Small intestine (tissue), 7 donors: Measurements from ENCODE around the gene EIF4B. TPM values are rescaled to one million over a fixed set of nuclear protein-coding genes. Genes with fewer than 3 reads are reported as not detected.

Source experiments
- DNase-seq, 2 donors: peaks; one replicate each; pipeline versions ENCODE4 v3.0.0 to v3.0.0-alpha.2; 2013
- FAIRE-seq: peaks from 2 replicates; lab custom pipeline; 2012; peaks lifted over from hg19 to GRCh38; lab: Jason Lieb, UNC
- H3K27ac ChIP-seq, 3 donors: one replicate each; pipeline ENCODE4 v1.5.1; 2013; ENCODE audit warnings: low read length in 2 of 3, mild to moderate bottlenecking in 2 of 3, control low read depth in 1 of 3, inconsistent platforms in 1 of 3, low read depth in 1 of 3, moderate library complexity in 1 of 3
- H3K27me3 ChIP-seq, 3 donors: one replicate each; pipeline ENCODE4 v1.6.1; 2013; ENCODE audit warnings: low read length in 3 of 3, inconsistent platforms in 1 of 3; ENCODE audit not compliant: control insufficient read depth in 3 of 3, insufficient read depth in 3 of 3
- H3K36me3 ChIP-seq, 3 donors: one replicate each; pipeline ENCODE4 v1.6.1; 2013; ENCODE audit warnings: low read length in 3 of 3, inconsistent platforms in 1 of 3, low read depth in 1 of 3, mild to moderate bottlenecking in 1 of 3, moderate library complexity in 1 of 3; ENCODE audit not compliant: control insufficient read depth in 3 of 3, insufficient read depth in 2 of 3
- H3K4me1 ChIP-seq, 3 donors: one replicate each; pipeline ENCODE4 v1.6.1; 2013; ENCODE audit warnings: low read length in 2 of 3, inconsistent platforms in 1 of 3, low read depth in 1 of 3, mild to moderate bottlenecking in 1 of 3, moderate library complexity in 1 of 3; ENCODE audit not compliant: control insufficient read depth in 3 of 3, insufficient read depth in 2 of 3
- H3K4me3 ChIP-seq, 3 donors: one replicate each; pipeline ENCODE4 v1.5.1; 2013; ENCODE audit warnings: low read length in 3 of 3, control low read depth in 1 of 3, inconsistent platforms in 1 of 3, low read depth in 1 of 3, mild to moderate bottlenecking in 1 of 3, moderate library complexity in 1 of 3
- H3K9me3 ChIP-seq, 2 donors: one replicate each; pipeline ENCODE4 v1.6.1; 2013; ENCODE audit warnings: low read depth in 1 of 2, low read length in 1 of 2; ENCODE audit not compliant: control insufficient read depth in 2 of 2, insufficient read depth in 1 of 2
- WGBS, 3 donors: extraction: QIAGEN DNeasy Blood & Tissue Kit; methylation state at CpG; one replicate each; pipeline ENCODE4 v1.1.7; 2013; 5-methylcytosine and 5-hydroxymethylcytosine counted together
- polyA plus RNA-seq, 4 donors: library from polyadenylated mRNA; stranded (reverse) in 3 of 4; unstranded in 1 of 4; fragments of 200-250 nt in 3 of 4; fragments of 120-200 nt in 1 of 4; gene quantifications; one replicate each; pipeline versions ENCODE4 v1.2.1 to v1.2.3, GENCODE V29; 2013
- donor health status: healthy with polysubstance abuse.
- donor health status: control.
- donor health status: control.
- donor health status: Bipolar disorder and iron deficiency.
- donor health status: healthy.

EIF4B gene
- polyA plus RNA-seq, 4 donors = 160 to 422 (median 206) TPM

DNA sequence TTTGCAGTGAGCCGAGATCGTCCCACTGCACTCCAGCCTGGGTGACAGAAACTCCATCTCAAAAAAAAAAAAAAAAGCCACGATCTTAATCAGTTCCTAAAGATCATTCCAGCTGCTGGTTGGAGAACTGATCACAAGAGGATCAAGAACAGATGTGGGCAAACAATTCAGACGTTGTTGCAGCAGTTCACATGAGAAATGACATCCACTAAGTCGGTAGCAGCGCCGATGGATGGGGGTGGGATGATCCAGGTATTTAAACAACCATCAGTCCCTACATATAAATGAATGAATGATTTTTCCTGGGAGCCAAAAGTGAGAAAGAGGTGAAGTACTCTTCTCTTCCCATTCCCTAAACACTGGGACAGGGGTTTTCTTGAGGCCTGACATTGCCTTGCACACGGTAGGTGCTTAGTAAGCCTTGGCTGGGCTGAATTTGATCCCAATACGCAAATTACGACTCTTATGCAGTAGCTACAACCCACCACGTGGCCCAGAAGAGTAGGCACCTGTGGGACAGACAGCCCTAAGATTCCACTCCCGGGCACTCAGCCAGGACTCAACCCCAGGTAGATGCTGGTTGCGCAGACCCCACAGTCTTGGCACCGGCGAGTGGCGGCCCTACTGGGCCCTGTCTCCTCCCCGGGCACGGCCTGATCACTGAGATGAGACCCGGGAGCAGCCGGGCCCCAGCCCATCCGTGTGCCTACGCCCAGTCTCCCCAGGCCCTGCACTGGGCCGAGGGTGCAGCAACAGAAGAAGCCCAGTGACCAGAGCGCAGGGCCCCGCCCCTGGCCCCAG, 72.4 kb downstream of the EIF4B start:
- peaks cover 4 to 40% (median 5%) of the 10 kb centered on the region in 3 donors for H3K36me3 ChIP-seq
- FAIRE-seq (no peak), DNase-seq (no peak)
- peak overlapping the region; percentile 53 to 76 (median 66) for H3K4me3 ChIP-seq
- H3K27ac ChIP-seq = peak overlapping the region; percentile 24 to 81 (median 67)
- no peaks in the 10 kb centered on the region for H3K27me3 ChIP-seq
- H3K4me1 ChIP-seq = peaks cover 0 to 5% (median 0%) of the 10 kb centered on the region in 3 donors
- WGBS, 3 donors = 17 to 21% (median 20%) methylated on average over 22 to 25 of the region's 25 CpGs
- H3K9me3 ChIP-seq = no peaks in the 10 kb centered on the region

GRCh38 chr12:53079226-53080117, 73.2 kb downstream of the EIF4B start, which contains the start of gene SPRYD3:
Gene SPRYD3 (minus strand): TSS chr12:53079390. CDS start chr12:53079333, 57 bp downstream.
- Histone ChIP-seq H3K27me3 (no peaks in the 10 kb centered on the region), H3K9me3 (peaks cover 0 to 2% of the 10 kb centered on the region in 2 donors), H3K4me1 (peaks cover 0 to 5% (median 0%) of the 10 kb centered on the region in 3 donors), H3K36me3 (peaks cover 2 to 32% (median 2%) of the 10 kb centered on the region in 3 donors), H3K4me3 (peak within 1 kb of the TSS; percentile 53 to 76 (median 66)), H3K27ac (peak within 1 kb of the TSS; percentile 88 to 92 (median 91))
- 1 to 2% (median 2%) methylated on average over 43 to 67 of the region's 67 CpGs for WGBS, 3 donors
- peak; percentile 98 to 99 for DNase-seq
- FAIRE-seq = no peak

- H3K27me3 ChIP-seq = no peaks in the 10 kb centered on the region
- H3K9me3 ChIP-seq = peaks cover 0 to 4% of the 10 kb centered on the region in 2 donors
- no peak for FAIRE-seq
- H3K36me3 ChIP-seq = peaks cover 0 to 3% (median 0%) of the 10 kb centered on the region in 3 donors
- WGBS, 3 donors = 28 to 54% (median 41%) methylated on average over 2 of the region's 2 CpGs
- H3K27ac ChIP-seq = no peak overlapping the region
- no peak for DNase-seq
- H3K4me1 ChIP-seq = peaks cover 0 to 5% (median 0%) of the 10 kb centered on the region in 3 donors
- no peak overlapping the region for H3K4me3 ChIP-seq
These were observed 76.5 kb downstream of the EIF4B start for GRCh38 chr12:53082637-53083175.

DNA sequence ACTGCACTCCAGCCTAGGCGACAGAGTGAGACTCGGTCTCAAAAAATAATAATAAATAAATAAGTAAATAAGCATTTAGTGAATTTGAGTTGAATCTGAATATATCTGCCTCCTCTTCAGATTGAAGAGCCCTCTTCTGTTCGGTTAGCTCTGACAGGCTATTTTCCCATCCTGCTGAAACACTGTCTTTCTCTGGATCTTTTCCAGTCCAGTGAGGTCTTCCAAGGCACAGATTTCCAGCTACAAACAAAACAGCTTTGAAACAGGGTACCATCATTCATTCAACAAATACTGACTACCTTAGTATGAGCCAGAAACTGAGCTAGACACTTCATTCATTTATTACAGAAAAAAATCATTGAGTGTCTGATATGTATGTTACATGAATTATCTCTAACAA, 80.1 kb downstream of the EIF4B start:
- Histone ChIP-seq H3K27me3 (no peaks in the 10 kb centered on the region), H3K9me3 (peaks cover 0 to 4% of the 10 kb centered on the region in 2 donors), H3K4me1 (no peaks in the 10 kb centered on the region), H3K36me3 (no peaks in the 10 kb centered on the region), H3K4me3 (no peak overlapping the region), H3K27ac (no peak overlapping the region)
- no peak for DNase-seq
- no peak for FAIRE-seq
- 77 to 92% (median 82%) methylated on average over 3 of the region's 3 CpGs for whole genome bisulfite sequencing, 3 donors

GRCh38 chr12:53090105-53090504, 83.8 kb downstream of the EIF4B start:
- Histone ChIP-seq H3K36me3 (no peaks in the 10 kb centered on the region), H3K9me3 (no peaks in the 10 kb centered on the region), H3K27ac (no peak overlapping the region), H3K4me3 (no peak overlapping the region), H3K4me1 (peaks cover 0 to 5% (median 2%) of the 10 kb centered on the region in 3 donors), H3K27me3 (no peaks in the 10 kb centered on the region)
- 93 to 94% (median 94%) methylated on average over 6 of the region's 6 CpGs for WGBS, 3 donors
- FAIRE-seq (no peak), DNase-seq (no peak)

DNA sequence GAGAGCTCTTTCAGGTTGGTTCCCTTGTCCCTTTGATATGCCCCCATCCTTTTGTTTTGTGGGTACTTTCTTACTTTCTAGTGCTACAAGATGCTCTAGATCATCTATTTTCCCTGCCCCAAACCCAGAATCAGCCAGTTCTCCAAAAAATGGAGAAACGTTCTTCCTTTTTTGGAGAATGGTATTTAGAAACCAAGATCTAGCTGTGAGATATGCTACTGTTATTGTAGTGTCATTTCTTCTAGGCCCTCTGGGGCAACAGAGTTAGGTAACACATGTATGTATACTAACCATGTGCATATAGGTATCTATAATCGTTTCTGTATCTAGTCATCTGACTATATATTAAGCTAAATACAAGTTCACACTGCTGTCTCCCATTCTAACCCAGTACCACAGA, 84.3 kb downstream of the EIF4B start:
- FAIRE-seq (no peak), DNase-seq (no peak)
- Histone ChIP-seq H3K4me1 (peaks cover 0 to 5% (median 2%) of the 10 kb centered on the region in 3 donors), H3K36me3 (no peaks in the 10 kb centered on the region), H3K27ac (no peak overlapping the region), H3K9me3 (no peaks in the 10 kb centered on the region), H3K27me3 (no peaks in the 10 kb centered on the region), H3K4me3 (no peak overlapping the region)
- 52 to 68% (median 53%) methylated on average over 2 of the region's 2 CpGs for whole genome bisulfite sequencing, 3 donors

GRCh38 chr12:53091756-53092155, 85.5 kb downstream of the EIF4B start:
- Histone ChIP-seq H3K27ac (no peak overlapping the region), H3K4me3 (no peak overlapping the region), H3K4me1 (peaks cover 0 to 14% (median 2%) of the 10 kb centered on the region in 3 donors), H3K36me3 (no peaks in the 10 kb centered on the region), H3K27me3 (peaks cover 0 to 4% (median 0%) of the 10 kb centered on the region in 3 donors), H3K9me3 (no peaks in the 10 kb centered on the region)
- no peak for DNase-seq
- no peak for FAIRE-seq
- 70 to 84% (median 77%) methylated on average over 6 of the region's 6 CpGs for WGBS, 3 donors
